Measurements from ENCODE around the gene OAS3. TPM values are rescaled to one million over a fixed set of nuclear protein-coding genes. Genes with fewer than 3 reads are reported as not detected.
"Not testable (repeated sequence)": the region's sequence is repeated elsewhere in the genome, so short reads cannot be mapped to it uniquely, and the experiment has no call there.

OAS3 gene
- total and polyA plus RNA-seq, 12 donors, result 3.0 to 28.0 (median 8.5) TPM

GRCh38 chr12:112907415-112908157 lies 30.7 kb upstream of the OAS3 start:
- TF ChIP-seq, protein P1, sequence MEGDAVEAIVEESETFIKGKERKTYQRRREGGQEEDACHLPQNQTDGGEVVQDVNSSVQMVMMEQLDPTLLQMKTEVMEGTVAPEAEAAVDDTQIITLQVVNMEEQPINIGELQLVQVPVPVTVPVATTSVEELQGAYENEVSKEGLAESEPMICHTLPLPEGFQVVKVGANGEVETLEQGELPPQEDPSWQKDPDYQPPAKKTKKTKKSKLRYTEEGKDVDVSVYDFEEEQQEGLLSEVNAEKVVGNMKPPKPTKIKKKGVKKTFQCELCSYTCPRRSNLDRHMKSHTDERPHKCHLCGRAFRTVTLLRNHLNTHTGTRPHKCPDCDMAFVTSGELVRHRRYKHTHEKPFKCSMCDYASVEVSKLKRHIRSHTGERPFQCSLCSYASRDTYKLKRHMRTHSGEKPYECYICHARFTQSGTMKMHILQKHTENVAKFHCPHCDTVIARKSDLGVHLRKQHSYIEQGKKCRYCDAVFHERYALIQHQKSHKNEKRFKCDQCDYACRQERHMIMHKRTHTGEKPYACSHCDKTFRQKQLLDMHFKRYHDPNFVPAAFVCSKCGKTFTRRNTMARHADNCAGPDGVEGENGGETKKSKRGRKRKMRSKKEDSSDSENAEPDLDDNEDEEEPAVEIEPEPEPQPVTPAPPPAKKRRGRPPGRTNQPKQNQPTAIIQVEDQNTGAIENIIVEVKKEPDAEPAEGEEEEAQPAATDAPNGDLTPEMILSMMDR (IDR thresholded peaks at IDR 0.05), result no peak
- Histone ChIP-seq H3K36me3 (peaks cover 0 to 35% (median 7%) of the 10 kb centered on the region in 9 donors), H3K27ac (peak overlapping the region in 9 of 10 donors; percentile 38 to 89 (median 64)), H3K4me3 (peak overlapping the region; percentile 18 to 68 (median 60)), H3K27me3 (no peaks in the 10 kb centered on the region), H3K4me1 (peaks cover 0 to 53% (median 22%) of the 10 kb centered on the region in 9 donors), H3K9me3 (peaks cover 0 to 14% (median 10%) of the 10 kb centered on the region in 11 donors)
- intact Hi-C loops (cut with DNase I), result loop anchor here in 1 of 10 donors (1.0 to 10.0 kb wide), 2 partner anchors 30 to 67 kb away; partner anchors contain the start of gene OAS2
- ATAC-seq (peak in 7 of 8 donors; percentile 47 to 74 (median 62)), DNase-seq (peak in 1 of 2 donors; percentile 10)
- WGBS, 2 donors, result 64 to 79% methylated on average over 7 of the region's 7 CpGs

GRCh38 chr12:112908548-112908947 lies 29.7 kb upstream of the OAS3 start:
- TF ChIP-seq, protein P1 (IDR thresholded peaks at IDR 0.05), result no peak
- peaks cover 0 to 23% (median 19%) of the 10 kb centered on the region in 11 donors for H3K9me3 ChIP-seq
- DNase-seq (no peak), ATAC-seq (peak in 1 of 8 donors; percentile 29)
- intact Hi-C loops (cut with DNase I), result loop anchor here in 1 of 10 donors (10.0 kb wide), 1 partner anchor 66 kb away; the partner anchor contains the start of gene OAS2
- peaks cover 0 to 52% (median 22%) of the 10 kb centered on the region in 9 donors for H3K4me1 ChIP-seq
- H3K4me3 ChIP-seq, result peak overlapping the region in 8 of 10 donors; percentile 43 to 68 (median 61)
- WGBS, 2 donors, result 37 to 41% methylated on average over 12 of the region's 12 CpGs
- H3K27ac ChIP-seq, result peak overlapping the region in 4 of 10 donors; percentile 13 to 89 (median 46)
- H3K27me3 ChIP-seq, result no peaks in the 10 kb centered on the region
- peaks cover 0 to 43% (median 8%) of the 10 kb centered on the region in 9 donors for H3K36me3 ChIP-seq

GRCh38 chr12:112909693-112910092 lies 28.6 kb upstream of the OAS3 start:
- intact Hi-C loops (cut with DNase I), result loop anchor here in 1 of 10 donors (10.0 kb wide), 1 partner anchor 65 kb away; the partner anchor contains the start of gene OAS2
- H3K9me3 ChIP-seq, result peaks cover 0 to 35% (median 25%) of the 10 kb centered on the region in 11 donors
- no peak overlapping the region for H3K4me3 ChIP-seq
- TF ChIP-seq, protein P1 (IDR thresholded peaks at IDR 0.05), result no peak
- DNase-seq (no peak), ATAC-seq (no peak)
- H3K27ac ChIP-seq, result no peak overlapping the region
- no peaks in the 10 kb centered on the region for H3K27me3 ChIP-seq
- H3K4me1 ChIP-seq, result peaks cover 0 to 47% (median 22%) of the 10 kb centered on the region in 9 donors
- 94 to 98% methylated on average over 4 of the region's 4 CpGs for WGBS, 2 donors
- peaks cover 0 to 54% (median 14%) of the 10 kb centered on the region in 9 donors for H3K36me3 ChIP-seq

DNA sequence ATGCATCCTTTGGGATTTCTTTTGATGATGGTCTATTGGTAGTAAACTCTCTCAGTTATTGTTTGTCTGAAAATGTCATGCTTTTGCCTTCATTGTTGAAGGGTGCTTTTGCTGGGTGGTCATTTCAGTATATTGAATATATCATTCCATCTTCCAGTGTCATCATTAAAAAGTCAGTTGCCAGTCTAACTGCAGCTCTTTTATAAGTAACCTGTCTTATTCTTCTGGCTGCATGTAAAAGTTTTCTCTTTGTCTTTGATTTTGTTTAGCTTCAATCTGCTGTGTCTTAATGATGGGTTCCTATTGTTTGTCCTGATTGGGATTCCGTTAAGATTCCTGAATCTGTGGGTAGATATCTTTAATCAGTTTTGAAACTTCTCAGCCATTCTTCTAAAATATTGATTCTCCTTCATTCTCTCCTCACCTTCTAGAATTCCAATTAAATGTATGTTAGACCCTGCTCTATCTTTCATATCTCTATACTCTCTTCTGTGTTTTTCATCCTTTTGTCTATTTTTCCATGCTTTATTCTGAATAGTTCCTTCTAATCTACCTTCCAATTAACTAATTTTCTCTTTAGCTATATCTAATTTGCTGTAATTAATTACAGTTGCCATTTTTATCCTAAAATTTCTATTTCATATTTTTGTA lies 25.1 kb upstream of the OAS3 start:
- TF ChIP-seq, protein P1 (IDR thresholded peaks at IDR 0.05), result no peak
- intact Hi-C loops (cut with DNase I), result no loop called here
- Histone ChIP-seq H3K4me3 (no peak overlapping the region), H3K36me3 (peaks cover 0 to 83% (median 14%) of the 10 kb centered on the region in 9 donors), H3K9me3 (peaks cover 0 to 45% (median 25%) of the 10 kb centered on the region in 11 donors), H3K27me3 (no peaks in the 10 kb centered on the region), H3K4me1 (peaks cover 0 to 17% (median 11%) of the 10 kb centered on the region in 9 donors), H3K27ac (no peak overlapping the region)
- 97% methylated on average over 1 of the region's 1 CpG for WGBS, 2 donors
- ATAC-seq (no peak), DNase-seq (no peak)

- DNase-seq; H3K27ac ChIP-seq; H3K27me3 ChIP-seq; ATAC-seq; H3K4me3 ChIP-seq; intact Hi-C loops (cut with DNase I): not testable (repeated sequence)
- Histone ChIP-seq H3K36me3 (peaks cover 0 to 86% (median 20%) of the 10 kb centered on the region in 9 donors), H3K9me3 (peaks cover 0 to 45% (median 25%) of the 10 kb centered on the region in 11 donors), H3K4me1 (peaks cover 0 to 13% (median 4%) of the 10 kb centered on the region in 9 donors)
- WGBS, 2 donors, result 98 to 100% methylated on average over 2 of the region's 2 CpGs
These were observed 24.4 kb upstream of the OAS3 start for GRCh38 chr12:112913888-112914287.
